ENCODE results near the gene NT5DC2.

NT5DC2 gene

DNA sequence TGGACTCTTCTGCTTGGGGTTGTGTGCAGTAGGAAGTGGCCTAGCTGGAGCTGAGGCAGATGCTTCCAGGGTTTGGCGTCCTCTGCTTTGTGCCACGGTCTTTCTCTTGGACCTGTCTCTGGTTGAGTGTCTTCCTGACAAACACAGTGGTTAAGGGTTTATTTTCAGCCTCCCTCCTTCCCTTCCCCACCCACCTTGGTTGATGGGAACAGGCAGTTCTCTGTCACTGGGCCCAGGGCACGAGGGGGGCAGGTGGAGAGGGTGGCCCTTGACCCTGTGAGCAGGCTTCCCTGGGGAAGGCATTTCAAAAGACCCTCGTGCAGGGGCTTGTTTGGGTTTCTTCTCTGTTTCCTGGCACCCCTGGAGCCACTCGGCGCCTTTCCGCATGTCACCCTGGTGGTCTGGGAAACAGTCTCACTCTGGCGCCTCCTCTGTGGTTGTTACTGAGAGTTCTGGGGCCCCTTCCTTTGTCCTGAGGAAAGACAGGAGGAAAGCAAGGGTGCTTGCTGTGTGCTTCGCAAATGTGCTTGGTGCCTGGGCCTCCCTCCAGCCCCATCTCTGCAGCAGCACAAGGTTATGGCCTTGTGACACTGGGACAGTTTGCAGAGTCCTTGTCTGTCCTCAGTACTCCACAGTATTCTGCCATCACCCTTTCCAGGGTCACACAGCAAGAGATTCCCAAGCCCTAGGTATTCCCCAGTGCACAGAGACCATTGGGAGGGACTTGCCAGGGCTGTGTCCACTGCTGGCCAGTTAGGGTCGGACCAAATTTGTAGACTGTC is 48.8 kb downstream of the NT5DC2 start:
- FAIRE-seq: no peak

DNA sequence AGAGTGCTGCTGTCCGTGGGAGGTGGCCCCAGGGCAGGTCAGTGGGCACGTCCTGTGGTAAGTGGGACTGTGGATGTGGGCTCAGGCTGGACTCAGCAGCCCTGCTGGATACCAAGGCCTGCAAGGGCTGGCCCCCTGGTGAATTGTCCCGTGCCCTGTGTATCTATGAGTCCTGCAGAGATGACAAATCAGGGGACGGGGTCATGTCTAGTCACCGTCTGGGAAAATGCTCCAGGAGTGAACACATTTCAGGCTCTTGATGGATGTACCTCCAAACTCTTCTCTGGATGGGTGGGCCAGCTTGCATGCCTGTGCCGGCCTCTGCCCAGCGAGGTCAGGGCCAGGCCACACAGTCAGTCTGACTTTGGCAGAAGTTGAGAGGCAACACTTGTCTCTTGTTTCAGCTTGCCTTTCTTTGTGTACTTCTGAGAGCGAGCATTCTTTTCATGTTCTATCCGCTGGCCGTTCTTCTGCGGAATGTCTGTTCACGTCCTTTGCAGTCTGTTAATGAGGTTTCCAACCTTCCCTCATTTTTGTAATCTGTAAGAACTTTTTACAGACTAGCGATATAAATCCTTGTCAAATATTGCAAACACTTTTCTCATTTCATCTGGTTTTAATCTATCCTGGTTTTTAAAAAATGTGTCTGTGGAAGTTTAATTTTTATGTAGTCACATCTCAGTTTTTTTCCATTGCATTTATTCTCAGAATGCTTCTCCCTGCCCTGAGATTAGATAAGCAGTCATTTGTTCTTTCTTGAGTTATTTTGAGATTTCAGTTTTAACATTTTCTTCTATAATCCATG is 49.9 kb downstream of the NT5DC2 start:
- no peak for FAIRE-seq

- no peak for FAIRE-seq
Observed at GRCh38 chr3:52483081-52483480, 50.6 kb downstream of the NT5DC2 start.

DNA sequence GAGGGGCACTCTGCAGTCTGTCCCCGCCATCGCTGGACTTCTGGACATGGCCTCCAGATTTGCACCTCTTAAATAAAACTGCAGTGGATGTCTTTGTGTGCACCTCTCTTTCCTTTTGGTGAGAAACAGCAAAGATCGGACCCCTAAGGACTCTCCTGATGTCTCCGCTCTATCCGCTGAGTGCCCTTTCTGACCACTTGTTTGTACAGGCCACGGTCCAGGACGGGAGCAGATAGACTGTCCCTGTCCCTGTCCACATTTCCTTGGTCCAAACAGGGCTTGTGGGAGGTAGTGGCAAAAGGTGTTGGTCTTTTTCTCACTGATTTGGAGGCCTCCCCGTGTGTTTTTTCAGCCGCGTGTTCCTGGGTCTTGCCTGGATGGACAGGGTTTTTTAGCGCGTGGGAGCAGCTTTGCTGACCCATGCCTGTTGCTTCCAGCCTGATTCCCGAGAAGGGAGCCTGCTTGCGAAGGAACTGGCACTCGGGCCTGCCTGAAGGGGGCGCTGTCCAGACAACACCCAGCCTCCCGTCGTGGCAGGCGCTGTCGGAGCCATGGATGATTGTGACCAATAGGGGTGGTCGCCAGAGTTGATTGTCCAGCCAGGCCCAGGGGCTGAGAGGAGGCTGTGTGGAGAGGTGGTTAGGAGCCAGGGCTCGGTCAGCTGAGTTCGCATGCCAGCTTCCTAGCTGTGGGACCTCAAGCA is 51.7 kb downstream of the NT5DC2 start:
- FAIRE-seq: no peak

DNA sequence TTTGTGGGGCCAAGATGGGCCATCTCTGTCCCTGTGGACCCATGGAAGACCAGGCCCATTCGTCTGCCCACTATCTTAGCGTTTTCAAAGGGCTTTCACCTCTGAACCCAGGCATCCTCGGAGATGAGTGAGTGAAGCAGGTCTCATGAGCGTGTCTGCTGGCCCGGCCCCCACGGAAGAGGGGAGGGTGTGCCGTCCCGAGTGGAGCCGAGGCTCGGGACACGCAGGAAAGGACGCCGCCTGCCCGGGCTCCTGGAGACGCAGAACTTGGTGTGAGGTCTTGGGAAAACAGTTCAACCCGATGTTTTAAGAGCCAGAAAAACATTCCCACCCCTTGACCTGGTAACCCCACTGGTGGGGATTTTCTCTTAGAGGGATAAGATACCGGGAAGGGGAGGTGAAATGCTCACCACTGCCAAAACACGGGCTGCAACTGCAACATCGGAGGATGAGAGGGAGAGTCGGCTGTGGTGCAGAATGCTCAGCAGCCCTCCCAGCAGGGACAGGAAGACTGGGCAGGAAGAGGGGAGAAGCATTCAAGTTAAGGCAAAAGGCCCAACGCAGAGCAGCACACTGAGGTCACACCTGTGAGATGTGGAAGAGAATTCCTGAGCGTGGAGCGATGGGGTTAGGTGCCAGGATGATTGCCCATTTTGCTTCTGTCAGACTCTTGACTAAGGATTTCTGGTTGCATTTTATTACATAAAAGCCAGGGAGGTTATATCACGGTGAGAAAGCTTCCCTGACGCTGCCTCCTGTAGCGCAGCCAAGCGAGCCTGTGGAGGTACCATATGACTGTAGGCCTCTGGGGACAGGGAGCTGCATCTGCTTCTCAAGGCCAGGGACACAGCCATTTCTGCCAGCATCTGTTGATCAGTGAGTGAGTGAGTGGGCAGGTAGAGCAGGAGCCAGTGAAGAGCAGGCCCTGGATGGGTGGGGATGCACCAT is 52.6 kb downstream of the NT5DC2 start:
- FAIRE-seq: no peak

DNA sequence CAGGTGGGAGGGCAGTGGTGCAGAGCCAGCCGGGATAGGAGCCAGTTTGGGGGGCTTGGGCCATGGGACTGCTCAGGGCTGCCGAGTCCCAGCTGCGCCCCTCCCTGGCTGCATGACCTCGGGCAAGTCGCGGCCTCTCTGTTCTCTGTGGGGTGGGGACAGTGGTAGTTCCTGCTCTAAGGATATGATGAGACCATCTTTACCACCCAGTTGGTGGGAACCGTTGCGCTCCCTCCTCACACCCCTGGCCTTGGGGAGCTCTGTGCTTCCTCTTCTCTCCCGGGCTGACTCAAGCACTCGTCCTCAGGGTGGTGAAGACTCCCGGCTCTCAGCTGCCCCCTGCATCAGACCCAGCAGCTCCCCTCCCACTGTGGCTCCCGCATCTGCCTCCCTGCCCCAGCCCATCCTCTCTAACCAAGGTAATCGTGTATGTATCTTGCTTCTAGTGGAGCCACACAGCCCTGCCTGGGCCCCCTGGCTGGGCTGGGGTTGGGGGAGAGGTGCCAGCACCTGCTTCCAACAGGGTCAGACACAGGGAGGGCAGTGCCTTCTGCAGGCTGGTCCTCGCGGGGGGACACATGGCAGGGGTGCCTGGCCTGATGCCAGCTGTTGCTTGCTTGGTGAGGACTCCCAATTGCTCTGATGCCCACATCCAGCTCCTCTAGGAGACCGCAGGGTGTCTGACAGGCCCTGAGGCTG is 53.6 kb downstream of the NT5DC2 start:
- no peak for FAIRE-seq

DNA sequence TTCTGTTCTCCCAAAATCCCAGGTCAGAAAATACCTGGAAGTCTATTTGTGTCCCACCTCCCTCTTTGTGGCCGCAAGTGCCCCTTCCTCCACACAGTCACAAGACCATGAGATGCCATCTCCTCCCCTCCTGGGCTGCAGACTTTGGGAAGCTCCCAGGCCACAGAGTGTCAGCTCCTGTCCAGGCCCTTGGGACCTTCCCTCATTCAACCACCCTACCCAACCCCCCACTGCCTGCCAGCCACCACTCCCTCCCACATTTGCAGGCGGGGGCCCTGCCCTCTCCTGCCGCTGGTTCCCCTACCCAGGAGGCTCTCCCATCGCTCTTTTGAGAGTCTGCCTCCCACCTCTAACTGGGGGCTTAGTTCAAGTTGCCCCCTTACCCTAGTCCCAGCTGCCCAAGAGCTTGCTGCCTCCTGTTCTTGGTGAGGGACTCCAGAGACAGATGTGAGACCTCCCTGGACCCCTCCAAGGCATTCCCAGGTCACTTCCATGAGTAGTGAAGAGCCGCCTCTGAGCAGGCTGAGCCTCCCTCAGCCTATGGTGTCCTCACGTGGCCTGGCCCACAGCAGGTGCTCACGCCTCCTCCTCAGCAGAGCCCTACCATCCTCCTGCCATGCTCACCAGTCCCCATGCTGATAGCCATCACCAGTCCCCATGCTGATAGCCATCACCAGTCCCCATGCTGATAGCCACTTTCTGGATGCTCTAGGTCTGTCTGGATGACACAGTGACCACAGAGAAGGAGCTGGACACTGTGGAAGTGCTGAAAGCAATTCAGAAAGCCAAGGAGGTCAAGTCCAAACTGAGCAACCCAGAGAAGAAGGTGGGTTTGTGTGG is 54.4 kb downstream of the NT5DC2 start:
- FAIRE-seq: no peak

DNA sequence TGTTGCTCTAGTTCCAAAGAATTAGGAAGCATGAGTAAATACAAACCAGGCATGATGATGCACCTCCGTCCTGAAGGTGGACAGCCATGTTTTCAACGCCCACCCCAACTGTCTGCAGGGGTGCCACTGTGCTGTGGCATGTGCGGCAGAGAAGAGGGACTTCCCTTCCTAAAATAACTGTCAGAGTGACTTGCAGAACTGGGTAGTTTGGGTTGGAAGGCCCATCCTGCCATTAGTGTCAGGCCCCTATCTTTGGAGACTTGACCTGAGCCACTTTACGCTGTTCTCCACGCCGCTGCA is 55.9 kb downstream of the NT5DC2 start:
- no peak for FAIRE-seq

DNA sequence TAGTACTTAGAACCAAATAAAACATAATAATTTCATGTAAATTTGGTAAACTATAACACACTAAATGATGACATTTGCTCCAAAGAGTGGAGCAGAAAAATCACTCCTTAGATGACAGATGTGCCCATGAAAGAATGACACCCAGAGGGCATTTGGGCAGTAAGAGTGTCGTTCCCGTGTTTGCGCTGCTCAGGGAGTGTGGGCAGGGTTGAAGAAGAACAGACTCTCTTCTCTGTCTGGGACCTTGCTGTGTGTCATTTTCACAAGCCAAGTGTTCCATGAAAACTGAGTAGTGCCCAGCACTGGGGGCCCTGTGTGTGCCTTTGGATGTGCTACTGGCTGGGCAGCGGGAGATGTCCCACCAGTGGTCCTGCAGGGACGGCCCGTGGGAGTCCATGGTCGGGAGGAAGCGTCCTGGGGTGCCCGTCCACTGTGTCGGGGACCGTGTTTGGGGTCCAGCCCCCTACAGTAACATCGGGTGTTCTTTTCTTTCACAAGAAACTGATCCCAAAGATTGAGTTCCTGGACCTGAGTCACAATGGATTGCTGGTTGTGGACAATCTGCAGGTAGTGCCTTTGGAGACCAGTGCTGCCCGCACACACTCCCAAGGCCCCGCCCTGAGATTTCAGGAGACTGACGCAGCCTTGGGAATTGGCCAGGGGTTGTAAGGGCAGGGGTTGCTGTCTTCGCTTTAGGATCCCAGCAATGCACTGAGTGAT is 56.4 kb downstream of the NT5DC2 start:
- FAIRE-seq: no peak

Data from colon (tissue), 2 donors.